Measurements from ENCODE around the gene PRXL2B. TPM values are rescaled to one million over a fixed set of nuclear protein-coding genes. Genes with fewer than 3 reads are reported as not detected.

PRXL2B gene
- total RNA-seq, 2 donors from 2014 or later, result 20.3 to 25.8 TPM

DNA sequence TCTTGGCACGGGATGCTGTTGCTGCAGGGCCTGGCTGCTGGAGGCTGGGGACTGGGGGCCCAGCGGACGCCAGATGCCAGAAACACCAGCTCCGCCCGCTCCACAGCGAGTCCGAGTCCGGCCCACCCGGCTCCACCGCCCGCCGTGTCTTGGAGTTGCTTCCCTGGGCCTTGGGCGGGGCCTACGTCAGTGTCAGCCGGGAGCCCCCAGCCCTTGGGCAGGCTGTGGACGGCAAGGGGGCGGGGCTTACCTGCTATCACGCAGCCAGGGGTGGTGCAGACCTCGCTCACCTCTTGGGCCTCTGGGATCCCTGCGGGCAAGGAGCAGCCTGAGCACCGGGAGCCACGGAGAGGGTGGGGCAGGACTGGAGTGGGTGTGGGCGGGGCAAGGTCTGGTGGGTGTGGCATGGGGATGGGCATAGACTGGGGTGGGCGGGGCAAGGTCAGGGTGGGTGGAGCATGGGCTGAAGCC is 24.5 kb downstream of the PRXL2B start:
- TF ChIP-seq, protein P1, sequence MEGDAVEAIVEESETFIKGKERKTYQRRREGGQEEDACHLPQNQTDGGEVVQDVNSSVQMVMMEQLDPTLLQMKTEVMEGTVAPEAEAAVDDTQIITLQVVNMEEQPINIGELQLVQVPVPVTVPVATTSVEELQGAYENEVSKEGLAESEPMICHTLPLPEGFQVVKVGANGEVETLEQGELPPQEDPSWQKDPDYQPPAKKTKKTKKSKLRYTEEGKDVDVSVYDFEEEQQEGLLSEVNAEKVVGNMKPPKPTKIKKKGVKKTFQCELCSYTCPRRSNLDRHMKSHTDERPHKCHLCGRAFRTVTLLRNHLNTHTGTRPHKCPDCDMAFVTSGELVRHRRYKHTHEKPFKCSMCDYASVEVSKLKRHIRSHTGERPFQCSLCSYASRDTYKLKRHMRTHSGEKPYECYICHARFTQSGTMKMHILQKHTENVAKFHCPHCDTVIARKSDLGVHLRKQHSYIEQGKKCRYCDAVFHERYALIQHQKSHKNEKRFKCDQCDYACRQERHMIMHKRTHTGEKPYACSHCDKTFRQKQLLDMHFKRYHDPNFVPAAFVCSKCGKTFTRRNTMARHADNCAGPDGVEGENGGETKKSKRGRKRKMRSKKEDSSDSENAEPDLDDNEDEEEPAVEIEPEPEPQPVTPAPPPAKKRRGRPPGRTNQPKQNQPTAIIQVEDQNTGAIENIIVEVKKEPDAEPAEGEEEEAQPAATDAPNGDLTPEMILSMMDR (IDR thresholded peaks at IDR 0.05), result no peak
- TF ChIP-seq POLR2AphosphoS5 (IDR thresholded peaks at IDR 0.05) (no peak), POLR2A (IDR thresholded peaks at IDR 0.05) (no peak)
- Histone ChIP-seq H3K36me3 (no peaks in the 10 kb centered on the region), H3K4me3 (no peak overlapping the region), H3K27ac (no peak overlapping the region), H3K4me1 (replicated peaks) (no peaks in the 10 kb centered on the region), H3K27me3 (replicated peaks; ENCODE audit: insufficient read depth) (no peaks in the 10 kb centered on the region), H3K9me3 (no peaks in the 10 kb centered on the region)
- no peak for DNase-seq (ENCODE audit: low spot score)
- intact Hi-C loops (cut with DNase I), result no loop called here
- 7% methylated on average over 17 of the region's 24 CpGs for WGBS

DNA sequence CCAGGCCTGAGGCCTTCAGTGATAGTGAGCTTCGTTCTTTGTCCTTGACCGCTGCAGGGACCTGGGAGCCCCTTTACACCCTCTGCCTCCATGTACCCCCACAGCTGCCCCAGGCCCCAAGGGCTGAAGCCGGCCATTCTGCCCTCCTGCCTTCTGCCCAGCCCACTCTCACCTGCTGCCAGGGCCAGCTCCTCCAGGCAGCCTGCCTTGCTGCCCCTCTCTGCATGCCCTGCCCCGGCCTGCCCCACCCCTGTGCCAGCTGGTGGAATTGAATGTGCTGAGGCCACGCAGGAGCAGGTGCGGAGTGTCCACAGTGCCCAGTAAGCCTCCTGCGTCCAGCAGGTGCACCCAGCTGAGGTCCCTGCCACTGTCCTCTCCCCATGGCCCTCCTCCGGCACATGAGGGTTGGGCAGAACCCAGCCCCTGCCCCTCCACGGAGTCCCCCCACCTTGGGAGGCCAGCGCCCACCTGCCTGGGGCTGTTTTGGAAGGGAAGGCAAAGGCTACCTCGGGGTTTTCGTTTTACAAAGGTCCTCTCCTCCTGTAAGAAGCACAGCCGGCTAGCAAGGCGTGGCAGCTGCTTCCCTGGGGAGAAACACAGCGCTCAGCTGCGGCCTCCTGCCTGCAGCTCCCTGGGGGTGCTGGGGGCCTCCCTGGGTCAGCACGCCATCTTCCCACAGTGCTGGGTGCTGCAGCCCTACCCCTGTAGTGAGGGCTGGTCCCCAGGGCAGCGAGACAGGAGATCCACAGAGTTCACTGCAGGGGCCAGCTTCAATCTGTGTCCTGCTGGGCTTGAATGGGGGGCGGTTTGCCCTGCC is 25.3 kb downstream of the PRXL2B start:
- TF ChIP-seq, protein P1 (IDR thresholded peaks at IDR 0.05), result no peak
- no peak for TF ChIP-seq POLR2A (IDR thresholded peaks at IDR 0.05)
- TF ChIP-seq POLR2AphosphoS5 (IDR thresholded peaks at IDR 0.05), result no peak
- H3K27ac ChIP-seq, result no peak overlapping the region
- no peak for DNase-seq (ENCODE audit: low spot score)

DNA sequence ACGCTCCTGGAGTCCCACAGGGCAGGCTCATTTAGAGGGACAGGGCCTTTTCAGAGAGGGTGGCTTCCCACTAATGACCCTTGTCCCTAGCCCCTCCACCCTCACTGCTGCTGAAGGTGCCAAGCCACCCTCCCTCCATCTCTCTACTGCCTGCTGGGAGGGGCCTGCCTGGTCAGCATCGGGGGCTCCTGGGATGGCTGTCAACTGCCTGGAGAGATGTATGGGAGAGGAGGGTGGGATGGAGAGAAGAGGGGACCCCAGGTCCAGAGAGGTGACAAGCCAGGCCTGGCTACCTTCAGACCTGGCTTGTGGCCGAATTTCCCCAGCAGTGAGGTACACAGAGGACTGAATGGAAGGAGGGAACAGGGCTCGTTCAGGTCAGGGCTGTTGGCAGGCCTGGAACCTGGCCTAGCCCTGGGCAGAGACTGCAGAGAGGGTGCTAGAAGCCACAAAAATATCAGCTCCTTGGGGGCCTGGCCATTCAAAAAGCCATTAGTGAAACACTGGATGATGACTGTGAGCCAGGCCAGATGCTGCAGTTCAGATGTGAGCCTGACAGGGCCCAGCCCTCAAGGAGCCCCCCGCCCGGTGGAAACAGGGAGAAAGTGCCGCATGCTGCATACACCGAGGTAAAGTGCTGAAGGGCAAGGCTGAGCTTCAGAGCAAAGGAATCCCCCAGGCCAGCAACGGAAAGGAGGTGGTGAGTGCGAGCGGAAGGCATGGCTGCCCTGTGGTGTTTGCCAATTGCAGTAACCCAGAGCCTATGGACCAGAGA is 26.2 kb downstream of the PRXL2B start:
- DNase-seq (ENCODE audit: low spot score), result no peak
- whole genome bisulfite sequencing, result 88% methylated on average over 11 of the region's 11 CpGs
- TF ChIP-seq, protein P1 (IDR thresholded peaks at IDR 0.05), result no peak
- TF ChIP-seq POLR2A (IDR thresholded peaks at IDR 0.05), result no peak
- TF ChIP-seq POLR2AphosphoS5 (IDR thresholded peaks at IDR 0.05), result no peak

More for the DNA sequence above, 25.3 kb downstream of the PRXL2B start:
- intact Hi-C loops (cut with DNase I), result no loop called here
- no peaks in the 10 kb centered on the region for H3K9me3 ChIP-seq
- no peaks in the 10 kb centered on the region for H3K36me3 ChIP-seq
- no peak overlapping the region for H3K4me3 ChIP-seq
- no peaks in the 10 kb centered on the region for H3K4me1 ChIP-seq (replicated peaks)
- WGBS, result 87% methylated on average over 16 of the region's 19 CpGs
- no peaks in the 10 kb centered on the region for H3K27me3 ChIP-seq (replicated peaks; ENCODE audit: insufficient read depth)

DNA sequence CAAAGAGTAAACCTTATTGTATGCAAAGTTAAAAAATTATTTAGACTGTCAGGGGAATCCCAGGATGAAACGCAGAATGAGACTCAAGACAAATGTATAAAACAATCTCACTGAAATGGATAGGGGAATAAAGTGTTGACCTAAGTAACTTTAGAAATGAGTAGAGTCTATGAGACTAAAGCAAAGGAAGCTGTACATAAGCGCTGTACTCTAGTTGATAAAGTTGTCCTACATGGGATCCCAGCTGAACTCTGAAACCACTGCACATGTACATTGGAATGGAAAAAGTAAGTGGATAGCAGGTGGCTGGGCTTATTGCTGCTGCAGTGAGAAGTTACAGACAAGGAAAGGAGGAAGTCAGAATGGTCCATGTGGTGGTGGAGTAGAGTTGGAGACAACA is 27.6 kb downstream of the PRXL2B start:
- no peak for DNase-seq (ENCODE audit: low spot score)
- no peak for TF ChIP-seq POLR2A (IDR thresholded peaks at IDR 0.05)
- no peak for TF ChIP-seq POLR2AphosphoS5 (IDR thresholded peaks at IDR 0.05)
- TF ChIP-seq, protein P1 (IDR thresholded peaks at IDR 0.05), result no peak
- intact Hi-C loops (cut with DNase I), result no loop called here
- H3K9me3 ChIP-seq, result no peaks in the 10 kb centered on the region
- 98% methylated on average over 2 of the region's 2 CpGs for WGBS
- no peaks in the 10 kb centered on the region for H3K36me3 ChIP-seq
- H3K4me3 ChIP-seq, result no peak overlapping the region
- no peaks in the 10 kb centered on the region for H3K27me3 ChIP-seq (replicated peaks; ENCODE audit: insufficient read depth)
- H3K27ac ChIP-seq, result no peak overlapping the region
- H3K4me1 ChIP-seq (replicated peaks), result no peaks in the 10 kb centered on the region

More for the DNA sequence above, 26.2 kb downstream of the PRXL2B start:
- Histone ChIP-seq H3K27me3 (replicated peaks; ENCODE audit: insufficient read depth) (no peaks in the 10 kb centered on the region), H3K36me3 (no peaks in the 10 kb centered on the region), H3K9me3 (no peaks in the 10 kb centered on the region), H3K4me3 (no peak overlapping the region), H3K4me1 (replicated peaks) (no peaks in the 10 kb centered on the region), H3K27ac (no peak overlapping the region)
- intact Hi-C loops (cut with DNase I), result no loop called here
